GM19099 (cell line): ENCODE measurements around the gene S100A2.

ENCODE experiments used
- POLR2A ChIP-seq: IDR thresholded peaks from 3 replicates; pipeline ENCODE4 v1.6.1; 2011; ENCODE audit warnings: low read depth; ENCODE audit not compliant: insufficient read length; ENCODE audit errors: extremely low read depth

The S100A2 gene

GRCh38 chr1:153553096-153553495, 12.5 kb downstream of the S100A2 start:
- TF ChIP-seq POLR2A = no peak

DNA sequence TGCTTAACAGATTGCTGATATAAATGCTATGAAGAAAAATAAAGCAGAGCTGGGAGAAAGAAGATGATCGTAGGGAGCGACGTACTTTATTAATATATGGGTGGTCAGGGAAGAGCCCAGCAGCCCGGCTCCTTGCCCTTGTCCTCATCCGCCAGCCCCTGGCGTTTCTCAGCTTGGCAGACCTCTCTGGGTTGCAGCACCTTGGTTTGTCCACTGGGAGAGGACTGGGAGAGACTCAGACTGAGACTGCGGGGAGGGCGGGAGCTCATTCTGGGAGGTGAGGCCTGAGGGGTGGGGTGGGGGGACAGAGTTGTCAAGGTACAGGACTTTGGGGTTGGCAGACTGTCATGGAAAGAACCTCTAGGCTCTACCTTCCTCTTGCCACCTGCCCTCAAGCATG, 13.3 kb downstream of the S100A2 start:
- TF ChIP-seq POLR2A = no peak

- no peak for TF ChIP-seq POLR2A
Observed at GRCh38 chr1:153550827-153551500, 14.7 kb downstream of the S100A2 start.

- no peak for TF ChIP-seq POLR2A
Observed at GRCh38 chr1:153550398-153550758, 15.3 kb downstream of the S100A2 start.

- TF ChIP-seq POLR2A = no peak
Observed at GRCh38 chr1:153549741-153550397, 15.8 kb downstream of the S100A2 start.

GRCh38 chr1:153548722-153549688, 16.6 kb downstream of the S100A2 start, which contains the start of gene S100A3:
TSS of gene S100A3 (minus strand) at chr1:153549258. CDS start at chr1:153548485, 773 bp downstream.
- TF ChIP-seq POLR2A = no peak

- no peak for TF ChIP-seq POLR2A
Observed at GRCh38 chr1:153547560-153548551, 17.8 kb downstream of the S100A2 start.

- no peak for TF ChIP-seq POLR2A
Observed at GRCh38 chr1:153546796-153547559, 18.7 kb downstream of the S100A2 start.

GRCh38 chr1:153546371-153546770, 19.3 kb downstream of the S100A2 start:
- TF ChIP-seq POLR2A = no peak

- TF ChIP-seq POLR2A = no peak
Observed at GRCh38 chr1:153545067-153546055, 20.3 kb downstream of the S100A2 start, which contains the start of gene S100A4. TSS of gene S100A4 (minus strand) at chr1:153545806. CDS start at chr1:153544794, 1,012 bp downstream.

DNA sequence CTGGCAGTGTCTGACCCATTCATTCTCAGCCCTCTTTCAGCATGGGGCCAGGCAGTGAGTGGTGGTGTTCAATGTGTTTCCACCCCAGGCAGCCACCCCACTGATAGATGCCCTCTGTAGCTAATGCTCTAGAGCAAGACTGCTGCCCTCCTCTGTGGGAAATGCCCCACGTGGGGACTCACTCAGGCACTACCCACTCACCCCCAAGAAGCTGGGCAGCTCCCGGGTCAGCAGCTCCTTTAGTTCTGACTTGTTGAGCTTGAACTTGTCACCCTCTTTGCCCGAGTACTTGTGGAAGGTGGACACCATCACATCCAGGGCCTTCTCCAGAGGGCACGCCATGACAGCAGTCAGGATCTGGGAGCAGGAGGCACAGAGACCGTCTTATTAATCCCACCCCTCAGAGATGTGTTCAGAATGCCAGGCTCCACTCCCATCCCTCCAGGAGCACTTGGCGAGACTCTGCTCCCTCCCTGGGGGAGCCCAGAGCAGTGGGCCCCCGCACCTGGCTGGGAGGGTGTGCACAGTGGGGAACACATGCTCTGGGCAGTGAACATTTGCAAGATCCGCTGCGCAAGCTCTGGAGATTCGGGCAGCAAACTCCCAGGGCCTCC, 21.1 kb downstream of the S100A2 start:
- TF ChIP-seq POLR2A = no peak

- TF ChIP-seq POLR2A = no peak
Observed at GRCh38 chr1:153543736-153544135, 21.9 kb downstream of the S100A2 start.
